Measurements from ENCODE around the gene ZBBX.

The ZBBX gene

DNA sequence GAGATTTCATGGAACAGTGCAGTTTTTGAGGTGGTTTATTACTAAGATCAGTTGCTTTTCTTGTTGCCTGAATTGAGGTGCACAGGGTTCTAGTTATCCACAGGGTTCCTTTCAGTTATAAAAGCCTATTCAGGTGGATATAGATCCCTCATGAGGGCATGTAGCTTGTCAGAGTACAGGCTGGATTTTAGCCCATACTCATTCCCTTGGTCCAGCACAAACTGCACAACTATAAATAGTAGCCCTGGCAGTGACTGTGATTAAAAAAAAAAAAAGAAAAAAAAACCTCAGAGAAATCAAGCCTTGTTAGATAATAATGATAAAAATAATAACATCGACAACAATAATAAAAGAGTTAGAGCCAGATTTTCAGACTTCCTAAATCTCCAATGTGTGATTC lies 154.3 kb downstream of the ZBBX start:
- no peaks in the 10 kb centered on the region for H3K36me3 ChIP-seq (ENCODE audit: insufficient read depth, low read length)
- H3K4me3 ChIP-seq (ENCODE audit: low read depth in 1 of 2, low read length in 2 of 2) = no peak overlapping the region
- no peaks in the 10 kb centered on the region for H3K9me3 ChIP-seq (ENCODE audit: low read length)
- no peaks in the 10 kb centered on the region for H3K27me3 ChIP-seq (ENCODE audit: control insufficient read depth in 1 of 2, insufficient read depth in 2 of 2, low read length in 2 of 2)
- H3K4me1 ChIP-seq (ENCODE audit: insufficient read depth, low read length) = no peaks in the 10 kb centered on the region
- H3K9ac ChIP-seq (ENCODE audit: low read length) = no peak overlapping the region
- no peak overlapping the region for H3K27ac ChIP-seq (ENCODE audit: low read depth, low read length)

- Histone ChIP-seq H3K4me1 (ENCODE audit: insufficient read depth, low read length) (no peaks in the 10 kb centered on the region), H3K9ac (ENCODE audit: low read length) (no peak overlapping the region), H3K9me3 (ENCODE audit: low read length) (no peaks in the 10 kb centered on the region), H3K36me3 (ENCODE audit: insufficient read depth, low read length) (no peaks in the 10 kb centered on the region), H3K27me3 (ENCODE audit: control insufficient read depth in 1 of 2, insufficient read depth in 2 of 2, low read length in 2 of 2) (no peaks in the 10 kb centered on the region), H3K4me3 (ENCODE audit: low read depth in 1 of 2, low read length in 2 of 2) (no peak overlapping the region), H3K27ac (ENCODE audit: low read depth, low read length) (no peak overlapping the region)
Measured at GRCh38 chr3:167209011-167209410, 171.1 kb downstream of the ZBBX start.

GRCh38 chr3:167203062-167203461 lies 177.0 kb downstream of the ZBBX start:
- Histone ChIP-seq H3K4me3 (ENCODE audit: low read depth in 1 of 2, low read length in 2 of 2) (no peak overlapping the region), H3K27me3 (ENCODE audit: control insufficient read depth in 1 of 2, insufficient read depth in 2 of 2, low read length in 2 of 2) (no peaks in the 10 kb centered on the region), H3K27ac (ENCODE audit: low read depth, low read length) (no peak overlapping the region), H3K9ac (ENCODE audit: low read length) (no peak overlapping the region), H3K4me1 (ENCODE audit: insufficient read depth, low read length) (no peaks in the 10 kb centered on the region), H3K9me3 (ENCODE audit: low read length) (no peaks in the 10 kb centered on the region), H3K36me3 (ENCODE audit: insufficient read depth, low read length) (no peaks in the 10 kb centered on the region)

DNA sequence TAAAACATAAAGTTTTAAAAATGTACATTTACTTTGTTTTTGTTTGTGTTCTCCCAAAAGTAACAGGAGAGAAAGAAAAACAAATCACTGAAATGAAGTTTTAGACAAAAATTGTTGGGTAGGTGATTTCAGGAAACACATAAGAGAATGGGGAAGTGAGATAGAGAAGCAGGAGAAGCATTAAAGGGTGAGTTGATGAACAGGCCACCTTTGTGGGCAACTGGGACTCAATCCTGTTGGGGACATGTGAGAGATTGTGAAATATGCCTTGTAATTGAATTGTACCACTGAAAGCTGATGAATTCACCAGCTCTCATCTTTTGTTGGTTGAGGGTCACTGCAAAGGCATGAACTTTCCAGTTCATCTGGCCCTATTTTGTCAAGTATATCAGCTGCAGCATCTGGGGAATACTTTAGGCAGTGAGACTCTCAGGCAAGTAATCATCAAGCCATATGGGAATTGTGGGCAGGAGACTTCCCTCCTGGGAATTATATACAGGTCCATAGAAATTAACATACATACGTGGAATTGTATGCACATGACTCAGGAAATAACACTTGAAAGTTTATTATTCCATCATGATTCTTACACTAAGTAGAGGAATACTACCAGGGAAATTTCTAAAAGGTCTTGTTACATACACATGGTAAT lies 181.0 kb downstream of the ZBBX start:
- Histone ChIP-seq H3K4me3 (ENCODE audit: low read depth in 1 of 2, low read length in 2 of 2) (no peak overlapping the region), H3K9me3 (ENCODE audit: low read length) (no peaks in the 10 kb centered on the region), H3K9ac (ENCODE audit: low read length) (no peak overlapping the region), H3K36me3 (ENCODE audit: insufficient read depth, low read length) (no peaks in the 10 kb centered on the region), H3K27me3 (ENCODE audit: control insufficient read depth in 1 of 2, insufficient read depth in 2 of 2, low read length in 2 of 2) (no peaks in the 10 kb centered on the region), H3K4me1 (ENCODE audit: insufficient read depth, low read length) (no peaks in the 10 kb centered on the region), H3K27ac (ENCODE audit: low read depth, low read length) (no peak overlapping the region)

Measured in muscle layer of colon (tissue), 2 donors.